ENCODE measurements around the gene MYLK4.

MYLK4 gene

DNA sequence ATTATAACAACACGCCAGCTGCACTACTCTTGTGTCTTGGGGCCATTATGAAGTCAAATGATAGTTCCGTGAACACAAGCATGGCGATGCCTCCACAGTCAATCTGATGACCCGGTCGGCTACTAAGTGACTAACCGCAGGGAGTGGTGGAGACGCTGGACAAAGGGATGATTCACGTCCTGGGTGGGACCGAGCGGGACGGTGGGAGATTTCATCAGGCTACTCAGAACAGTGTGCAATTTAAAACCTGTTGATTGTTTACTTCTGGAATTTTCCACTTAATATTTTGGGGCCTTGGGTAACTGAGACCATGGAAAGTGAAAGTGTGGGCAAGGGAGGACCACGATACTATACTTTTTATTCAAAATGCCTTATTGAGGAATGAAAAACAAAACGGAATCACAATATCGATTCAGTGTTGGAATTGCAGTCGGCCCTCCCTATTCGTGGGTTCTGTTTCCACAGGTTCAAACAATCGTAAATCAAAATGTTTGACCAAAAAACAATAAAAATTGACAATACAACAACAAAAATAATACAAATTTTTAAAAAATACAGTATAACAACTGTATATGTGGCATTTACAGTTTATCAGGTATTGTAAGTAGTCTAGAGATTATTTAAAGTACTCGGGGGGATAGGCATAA, 66.5 kb downstream of the MYLK4 start:
- Mint-ChIP-seq H3K27ac (no peak overlapping the region), H3K36me3 (ENCODE audit: insufficient read depth) (peaks cover 3% of the 10 kb centered on the region), H3K27me3 (no peaks in the 10 kb centered on the region), H3K9me3 (no peaks in the 10 kb centered on the region), H3K4me3 (no peak overlapping the region), H3K4me1 (ENCODE audit: low read depth in 2 of 2) (no peaks in the 10 kb centered on the region)
- DNase-seq (no peak), ATAC-seq (replicated peaks) (no peak)

DNA sequence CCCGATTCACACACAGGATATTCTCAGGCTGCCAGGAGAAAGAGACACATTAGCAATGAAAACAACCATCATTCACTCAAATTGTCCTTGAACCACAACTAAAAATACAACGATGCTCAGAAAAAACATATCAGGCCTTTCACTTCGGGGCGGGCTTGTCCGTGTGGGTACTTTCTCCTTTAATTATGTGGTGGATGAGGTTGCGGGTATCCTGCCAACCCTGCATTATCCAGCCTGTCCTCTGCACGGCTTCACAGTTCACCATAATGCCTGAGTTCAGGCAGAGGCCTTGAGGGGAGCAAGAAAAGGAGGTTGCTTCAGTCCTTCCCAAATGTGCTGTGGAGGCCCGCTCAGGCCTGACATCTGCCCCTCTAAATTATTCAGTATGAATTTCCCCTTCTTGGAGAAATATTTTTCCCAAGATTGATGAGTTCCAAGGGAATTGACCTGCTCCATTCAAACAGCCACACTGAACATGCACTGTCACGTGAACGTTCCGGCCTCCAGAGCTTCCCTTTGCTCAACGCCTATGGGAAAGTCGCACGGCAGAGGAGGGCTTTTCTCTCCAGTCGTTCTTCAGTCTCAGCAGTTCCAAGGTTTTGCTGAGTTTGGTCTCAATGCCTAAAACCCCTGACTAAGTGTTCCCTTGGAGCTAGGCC, 70.3 kb downstream of the MYLK4 start:
- H3K4me1 Mint-ChIP-seq (ENCODE audit: low read depth in 2 of 2): no peaks in the 10 kb centered on the region
- H3K9me3 Mint-ChIP-seq: no peaks in the 10 kb centered on the region
- no peaks in the 10 kb centered on the region for H3K27me3 Mint-ChIP-seq
- ATAC-seq (replicated peaks): no peak
- no peak overlapping the region for H3K27ac Mint-ChIP-seq
- H3K4me3 Mint-ChIP-seq: no peak overlapping the region
- DNase-seq: no peak
- H3K36me3 Mint-ChIP-seq (ENCODE audit: insufficient read depth): peaks cover 3% of the 10 kb centered on the region

DNA sequence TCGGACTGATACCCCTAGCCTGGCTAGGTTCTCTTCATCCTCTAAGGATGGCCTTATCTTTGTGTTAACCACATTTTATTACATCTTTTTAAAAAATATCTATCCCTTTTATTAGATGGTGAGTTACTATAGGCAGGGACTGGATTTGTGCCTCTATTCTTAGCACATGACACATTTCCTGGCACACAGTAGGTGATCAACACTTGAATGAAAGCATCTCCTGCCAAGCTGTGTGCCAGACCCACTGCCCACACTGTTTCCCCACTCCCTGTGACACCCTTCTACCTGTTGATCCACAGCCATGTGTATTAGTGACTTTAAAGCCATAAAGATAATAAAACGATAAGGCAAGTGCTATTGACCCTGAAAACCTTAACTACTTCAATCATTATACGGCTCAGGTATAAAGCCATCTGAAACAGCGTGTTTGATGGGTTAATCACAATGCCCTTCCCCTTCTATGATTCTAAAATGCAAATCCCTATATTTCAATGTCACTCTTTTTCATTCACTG, 73.6 kb downstream of the MYLK4 start:
- Mint-ChIP-seq H3K4me3 (no peak overlapping the region), H3K27me3 (no peaks in the 10 kb centered on the region), H3K4me1 (ENCODE audit: low read depth in 2 of 2) (no peaks in the 10 kb centered on the region), H3K9me3 (no peaks in the 10 kb centered on the region), H3K27ac (no peak overlapping the region), H3K36me3 (ENCODE audit: insufficient read depth) (peaks cover 2% of the 10 kb centered on the region)
- no peak for ATAC-seq (replicated peaks)
- DNase-seq: no peak

DNA sequence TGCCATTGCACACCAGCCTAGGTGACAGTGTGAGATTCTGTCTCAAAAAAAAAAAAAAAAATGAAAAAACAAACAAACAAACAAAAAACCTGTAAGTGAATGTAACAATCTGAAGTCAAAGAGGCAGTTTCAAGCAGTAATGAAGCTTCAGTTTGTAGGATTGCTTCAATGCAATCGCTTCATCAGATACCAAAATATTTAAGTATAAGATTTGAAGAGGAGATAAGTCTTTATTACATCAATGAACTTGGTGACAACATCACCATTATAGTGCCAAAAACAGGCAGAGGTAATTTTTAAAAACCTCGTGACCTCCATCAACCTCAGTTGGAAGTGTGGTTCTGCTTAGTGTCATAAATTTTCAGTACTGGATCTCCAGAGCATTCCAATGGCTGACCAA, 74.7 kb downstream of the MYLK4 start:
- ATAC-seq (replicated peaks) (no peak), DNase-seq (no peak)
- Mint-ChIP-seq H3K4me1 (ENCODE audit: low read depth in 2 of 2) (no peaks in the 10 kb centered on the region), H3K36me3 (ENCODE audit: insufficient read depth) (peaks cover 2% of the 10 kb centered on the region), H3K27me3 (no peaks in the 10 kb centered on the region), H3K27ac (no peak overlapping the region), H3K4me3 (no peak overlapping the region), H3K9me3 (no peaks in the 10 kb centered on the region)

DNA sequence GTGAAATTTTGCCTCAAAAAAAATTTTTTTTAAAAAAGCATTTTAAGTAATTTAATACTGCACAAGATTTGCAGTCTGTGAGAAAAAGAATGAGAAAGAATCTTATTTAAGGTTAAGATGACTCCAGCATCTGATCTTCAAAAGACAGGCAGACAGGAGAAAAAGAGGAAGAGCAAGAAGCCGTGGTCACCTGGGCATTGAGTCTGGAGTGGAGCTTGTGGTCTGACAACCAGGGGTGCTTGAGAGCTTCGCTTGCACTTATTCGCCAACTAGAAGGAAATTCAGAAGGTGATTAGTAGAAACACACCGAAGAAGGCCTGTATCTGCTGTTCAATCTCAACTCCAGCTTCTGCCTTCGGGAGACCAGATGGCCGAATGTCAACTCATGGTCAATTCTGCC, 75.9 kb downstream of the MYLK4 start:
- no peaks in the 10 kb centered on the region for H3K4me1 Mint-ChIP-seq (ENCODE audit: low read depth in 2 of 2)
- DNase-seq: no peak
- no peak for ATAC-seq (replicated peaks)
- H3K9me3 Mint-ChIP-seq: no peaks in the 10 kb centered on the region
- no peak overlapping the region for H3K4me3 Mint-ChIP-seq
- H3K36me3 Mint-ChIP-seq (ENCODE audit: insufficient read depth): peaks cover 2% of the 10 kb centered on the region
- H3K27me3 Mint-ChIP-seq: no peaks in the 10 kb centered on the region
- H3K27ac Mint-ChIP-seq: no peak overlapping the region

DNA sequence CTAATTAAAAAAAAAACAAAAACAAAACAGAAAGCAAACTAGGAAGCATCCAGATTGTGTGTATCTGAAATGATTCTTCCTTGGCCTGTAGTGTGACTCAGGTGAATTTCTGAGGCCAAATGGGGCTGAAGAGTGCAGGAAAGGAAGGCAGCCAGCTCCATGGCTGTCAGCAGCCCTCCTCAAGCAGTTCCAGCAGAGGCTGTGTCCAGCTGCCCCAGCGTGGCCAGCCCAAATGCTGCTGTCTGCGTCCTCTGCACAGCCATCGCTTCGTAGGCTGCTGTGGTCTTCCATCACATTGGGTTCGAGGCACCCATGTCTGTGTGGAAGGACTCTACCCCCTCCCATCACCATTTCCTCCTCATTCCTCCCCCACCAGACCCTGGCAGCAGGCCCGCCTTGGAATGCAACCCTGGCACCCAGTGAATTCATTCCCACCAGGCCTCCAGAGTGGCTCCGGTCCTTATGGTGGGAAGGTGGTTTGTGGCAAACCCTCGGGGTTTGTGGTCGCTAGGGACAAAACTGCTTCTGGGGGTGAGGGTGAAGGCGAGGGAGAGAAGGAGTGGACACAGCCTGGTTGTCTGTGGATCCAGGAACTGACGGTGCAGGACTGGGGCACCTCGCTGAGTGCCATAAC, 81.5 kb downstream of the MYLK4 start:
- Mint-ChIP-seq H3K27me3 (peaks cover 10 to 17% of the 10 kb centered on the region in 2 donors), H3K27ac (no peak overlapping the region), H3K4me1 (ENCODE audit: low read depth in 2 of 2) (no peaks in the 10 kb centered on the region), H3K9me3 (no peaks in the 10 kb centered on the region), H3K36me3 (ENCODE audit: insufficient read depth) (peaks cover 2% of the 10 kb centered on the region), H3K4me3 (no peak overlapping the region)
- no peak for ATAC-seq (replicated peaks)
- no peak for DNase-seq

DNA sequence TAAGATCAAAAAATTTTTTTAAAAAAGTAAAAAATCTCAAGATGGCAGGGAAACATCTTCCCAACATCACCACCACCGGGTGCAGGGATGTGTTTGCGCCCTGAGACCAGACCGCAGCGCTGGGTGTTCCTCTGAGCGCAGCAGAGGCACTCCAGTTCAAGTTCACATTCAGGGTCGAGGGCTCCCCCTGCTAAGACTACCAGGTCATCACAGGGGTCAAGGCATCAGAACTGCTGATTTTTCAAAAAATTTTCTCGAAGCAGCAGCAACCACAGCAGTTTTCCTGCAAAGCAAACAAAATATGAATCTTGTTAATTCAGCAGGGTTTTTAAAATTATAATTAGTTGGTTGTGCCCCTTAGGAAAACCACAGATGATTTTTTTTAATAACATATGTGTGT, 83.1 kb downstream of the MYLK4 start:
- Mint-ChIP-seq H3K27ac (no peak overlapping the region), H3K4me3 (no peak overlapping the region), H3K4me1 (ENCODE audit: low read depth in 2 of 2) (peaks cover 0 to 1% of the 10 kb centered on the region in 2 donors), H3K27me3 (peaks cover 14 to 17% of the 10 kb centered on the region in 2 donors), H3K9me3 (no peaks in the 10 kb centered on the region), H3K36me3 (ENCODE audit: insufficient read depth) (no peaks in the 10 kb centered on the region)
- no peak for ATAC-seq (replicated peaks)
- DNase-seq: no peak

DNA sequence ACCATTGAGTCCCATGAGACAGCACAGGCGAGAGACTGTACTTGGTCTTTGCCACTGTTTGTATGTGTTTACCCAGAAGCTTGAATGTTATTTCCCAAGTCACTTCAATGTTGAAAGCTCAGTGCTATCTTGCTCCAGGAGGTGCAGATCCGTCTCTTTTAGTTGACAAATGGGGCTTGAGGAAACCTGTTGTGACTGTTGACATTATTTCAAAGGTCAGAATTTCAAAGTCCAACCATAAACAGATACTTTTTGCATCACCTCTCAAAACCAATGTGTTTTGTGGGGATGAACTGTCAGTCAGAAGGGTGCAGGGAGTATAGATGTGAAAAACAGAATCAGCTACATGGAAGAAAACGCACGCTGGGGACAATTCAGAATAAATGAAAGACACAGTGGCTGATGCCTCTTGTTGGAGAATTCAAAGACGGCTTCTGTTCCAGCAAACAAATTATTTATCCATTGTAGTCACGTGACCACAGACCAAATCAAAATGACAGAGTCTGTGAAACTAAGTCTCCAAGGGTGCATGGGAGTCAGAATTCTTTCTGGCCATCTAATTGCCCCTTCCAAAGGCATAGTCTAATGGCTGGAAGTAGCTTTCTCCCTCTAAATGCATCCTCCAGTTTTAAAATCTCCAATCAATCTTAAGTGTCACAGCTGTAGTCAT, 83.7 kb downstream of the MYLK4 start:
- peaks cover 14 to 18% of the 10 kb centered on the region in 2 donors for H3K27me3 Mint-ChIP-seq
- H3K4me1 Mint-ChIP-seq (ENCODE audit: low read depth in 2 of 2): peaks cover 0 to 1% of the 10 kb centered on the region in 2 donors
- H3K36me3 Mint-ChIP-seq (ENCODE audit: insufficient read depth): no peaks in the 10 kb centered on the region
- H3K9me3 Mint-ChIP-seq: no peaks in the 10 kb centered on the region
- H3K27ac Mint-ChIP-seq: no peak overlapping the region
- H3K4me3 Mint-ChIP-seq: no peak overlapping the region
- DNase-seq: no peak
- no peak for ATAC-seq (replicated peaks)

DNA sequence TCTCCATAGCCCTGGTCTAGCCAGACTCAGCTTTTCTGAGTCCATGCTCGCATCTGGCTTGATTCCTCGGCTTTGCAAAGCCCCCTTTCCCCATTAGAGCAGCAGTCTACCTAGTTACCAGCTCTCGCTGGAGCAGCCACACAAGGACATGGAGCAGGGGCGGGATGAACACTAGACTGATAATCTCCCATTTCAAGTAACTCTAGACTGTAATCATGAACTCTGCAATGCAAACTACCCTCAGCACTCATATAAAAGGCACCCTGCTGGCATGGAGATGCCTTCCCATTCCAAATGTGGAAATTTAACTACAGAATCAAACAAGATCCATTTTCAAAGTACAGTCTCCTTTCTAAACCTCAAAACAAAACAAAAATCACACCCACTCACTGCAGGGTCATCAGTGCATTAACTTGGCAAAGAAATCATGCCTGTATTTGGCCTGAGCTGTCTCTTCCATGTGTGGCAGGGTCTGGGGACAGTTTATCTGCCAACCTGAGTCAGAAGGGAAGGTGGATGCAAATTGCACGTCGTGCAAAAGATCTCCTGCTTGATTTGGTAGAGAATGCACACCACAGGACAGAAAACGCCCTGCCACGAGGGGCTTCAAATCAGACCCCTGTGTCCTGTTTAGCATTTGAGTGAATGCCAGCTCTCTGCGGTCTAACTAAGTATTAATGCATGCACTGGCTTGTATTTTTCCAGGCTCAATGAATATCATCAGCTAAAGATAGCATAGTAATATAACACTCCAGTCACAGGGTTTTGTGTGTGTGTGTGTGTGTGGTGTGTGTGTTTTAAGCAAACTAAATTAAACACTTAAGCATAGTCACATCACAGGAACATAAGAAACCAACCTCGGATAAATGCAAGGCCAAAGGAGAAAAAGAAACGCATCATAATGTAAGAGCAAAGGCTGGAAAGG, 85.3 kb downstream of the MYLK4 start:
- H3K27ac Mint-ChIP-seq: no peak overlapping the region
- no peaks in the 10 kb centered on the region for H3K9me3 Mint-ChIP-seq
- H3K4me1 Mint-ChIP-seq (ENCODE audit: low read depth in 2 of 2): peaks cover 0 to 1% of the 10 kb centered on the region in 2 donors
- H3K36me3 Mint-ChIP-seq (ENCODE audit: insufficient read depth): no peaks in the 10 kb centered on the region
- ATAC-seq (replicated peaks) (no peak), DNase-seq (no peak)
- H3K4me3 Mint-ChIP-seq: no peak overlapping the region
- H3K27me3 Mint-ChIP-seq: peaks cover 14 to 30% of the 10 kb centered on the region in 2 donors

DNA sequence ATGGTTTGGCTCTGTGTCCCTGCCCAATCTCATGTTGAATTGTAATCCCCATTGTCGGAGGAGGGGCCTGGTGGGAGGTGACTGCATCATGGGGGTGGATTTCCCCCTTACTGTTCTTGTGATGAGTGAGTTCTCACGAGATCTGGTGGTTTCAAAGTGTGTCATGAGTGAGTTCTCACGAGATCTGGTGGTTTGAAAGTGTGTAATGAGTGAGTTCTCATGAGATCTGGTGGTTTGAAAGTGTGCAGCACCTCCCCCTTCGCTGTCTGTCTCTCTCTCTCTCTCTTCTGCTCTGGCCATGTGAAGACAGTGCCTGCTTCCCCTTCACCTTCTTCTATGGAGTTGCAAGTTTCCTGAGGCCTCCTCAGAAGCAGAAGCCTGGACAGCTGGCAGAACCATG, 87.6 kb downstream of the MYLK4 start:
- H3K9me3 Mint-ChIP-seq: no peaks in the 10 kb centered on the region
- no peaks in the 10 kb centered on the region for H3K36me3 Mint-ChIP-seq (ENCODE audit: insufficient read depth)
- H3K27me3 Mint-ChIP-seq: peaks cover 14 to 30% of the 10 kb centered on the region in 2 donors
- H3K27ac Mint-ChIP-seq: no peak overlapping the region
- peaks cover 0 to 5% of the 10 kb centered on the region in 2 donors for H3K4me1 Mint-ChIP-seq (ENCODE audit: low read depth in 2 of 2)
- no peak for DNase-seq
- no peak for ATAC-seq (replicated peaks)
- H3K4me3 Mint-ChIP-seq: no peak overlapping the region

DNA sequence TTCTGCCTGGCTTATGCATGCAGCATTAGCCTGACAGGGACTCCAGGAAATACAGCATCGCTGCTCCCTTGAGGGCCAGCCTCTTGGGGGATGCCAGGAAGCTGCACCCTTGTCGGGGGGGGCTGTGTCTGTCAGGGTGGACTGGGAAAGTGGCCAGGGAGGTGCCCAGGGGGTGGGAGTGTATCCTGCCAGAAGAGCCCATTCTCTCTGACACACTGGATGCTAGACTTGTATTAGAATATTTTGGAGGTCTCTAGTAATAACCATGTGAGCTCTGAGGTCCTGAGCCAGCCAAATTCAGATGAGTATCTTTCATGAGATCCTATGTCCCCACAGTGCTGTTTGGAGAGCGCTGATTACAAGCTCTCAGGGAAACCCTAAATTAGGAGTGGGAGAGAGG, 89.1 kb downstream of the MYLK4 start:
- Mint-ChIP-seq H3K27ac (no peak overlapping the region), H3K27me3 (peaks cover 14 to 30% of the 10 kb centered on the region in 2 donors), H3K9me3 (no peaks in the 10 kb centered on the region), H3K36me3 (ENCODE audit: insufficient read depth) (no peaks in the 10 kb centered on the region), H3K4me1 (ENCODE audit: low read depth in 2 of 2) (peaks cover 0 to 5% of the 10 kb centered on the region in 2 donors), H3K4me3 (no peak overlapping the region)
- DNase-seq: no peak
- no peak for ATAC-seq (replicated peaks)

DNA sequence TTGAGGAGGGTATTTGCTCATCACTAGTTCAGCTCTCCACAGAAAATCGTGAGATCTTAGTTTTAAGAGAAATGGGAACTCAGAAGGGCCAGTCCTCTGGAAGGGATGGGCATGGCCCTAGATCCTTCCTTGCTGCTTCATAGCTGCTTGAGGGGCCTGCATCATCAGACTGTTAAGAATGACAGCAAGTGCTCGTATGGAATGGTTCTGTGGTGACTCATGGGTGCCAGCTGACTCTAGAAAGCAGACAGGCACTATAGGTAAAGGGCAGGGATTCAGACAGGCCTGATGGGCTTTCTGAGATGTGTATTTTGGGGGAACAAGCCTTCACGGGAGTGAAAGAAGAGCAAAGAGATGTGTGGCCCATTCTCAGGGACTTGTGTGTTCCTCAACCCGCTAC, 90.8 kb downstream of the MYLK4 start:
- Mint-ChIP-seq H3K36me3 (ENCODE audit: insufficient read depth) (no peaks in the 10 kb centered on the region), H3K9me3 (no peaks in the 10 kb centered on the region), H3K27me3 (peaks cover 5 to 16% of the 10 kb centered on the region in 2 donors), H3K27ac (no peak overlapping the region), H3K4me1 (ENCODE audit: low read depth in 2 of 2) (peaks cover 0 to 5% of the 10 kb centered on the region in 2 donors), H3K4me3 (no peak overlapping the region)
- DNase-seq (no peak), ATAC-seq (replicated peaks) (no peak)

DNA sequence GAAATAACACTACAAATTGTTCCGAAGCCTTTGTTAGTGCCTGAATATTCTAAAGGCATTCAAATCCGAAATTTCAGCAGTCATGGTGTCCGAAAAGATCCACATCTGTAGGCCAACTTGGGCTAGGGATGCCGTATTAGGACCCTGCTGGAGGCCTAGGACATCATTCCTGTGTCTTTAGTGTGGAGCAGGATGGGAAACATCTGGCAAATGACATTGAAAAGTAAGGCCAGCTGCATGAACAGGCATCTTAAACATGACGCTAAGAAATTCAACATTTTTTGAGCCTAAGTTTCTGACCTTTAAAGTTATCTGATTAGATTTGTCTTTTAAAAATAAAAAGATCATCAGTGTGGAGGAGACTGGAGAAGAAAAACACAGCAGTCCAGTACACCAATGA, 91.3 kb downstream of the MYLK4 start:
- no peaks in the 10 kb centered on the region for H3K36me3 Mint-ChIP-seq (ENCODE audit: insufficient read depth)
- H3K4me3 Mint-ChIP-seq: no peak overlapping the region
- H3K9me3 Mint-ChIP-seq: no peaks in the 10 kb centered on the region
- H3K27ac Mint-ChIP-seq: no peak overlapping the region
- no peak for DNase-seq
- H3K27me3 Mint-ChIP-seq: peaks cover 5 to 14% of the 10 kb centered on the region in 2 donors
- peaks cover 0 to 5% of the 10 kb centered on the region in 2 donors for H3K4me1 Mint-ChIP-seq (ENCODE audit: low read depth in 2 of 2)
- no peak for ATAC-seq (replicated peaks)

Measured in effector memory CD8-positive, alpha-beta T cell (primary cell).